Cardiac ventricle fibroblast (primary cell): Measurements from ENCODE around the gene PITPNM3. TPM values are rescaled to one million over a fixed set of nuclear protein-coding genes. Genes with fewer than 3 reads are reported as not detected.

Source experiments
- total RNA-seq: library from RNA; depleted of rRNA; stranded (reverse); fragments of >200 nt; gene quantifications from 2 replicates; pipeline ENCODE4 v1.2.3, GENCODE V29; 2015

PITPNM3 gene
- total RNA-seq: 0.62 and 1.2 TPM in 2 replicates

GRCh38 chr17:6556121-6557039, at the start of gene PITPNM3:
Gene PITPNM3 (minus strand): TSS chr17:6556555. CDS start chr17:6556406, 149 bp downstream.

GRCh38 chr17:6443692-6444570, 112.4 kb downstream of the PITPNM3 start, which contains the start of gene PIMREG:
Gene PIMREG (plus strand): TSS chr17:6444455. CDS start chr17:6445111, 656 bp downstream.

GRCh38 chr17:6435051-6435450, 121.3 kb downstream of the PITPNM3 start, which contains the start of gene AIPL1:
Gene AIPL1 (minus strand): TSS chr17:6435121. CDS start chr17:6435104, 17 bp downstream.

Other genes starting within 250 kb of the PITPNM3 start
- not detected in 2 replicates for gene AIPL1, start 121.4 kb downstream of the PITPNM3 start, total RNA-seq
- gene PIMREG, start 112.1 kb downstream of the PITPNM3 start, total RNA-seq: 4.3 and 6.6 TPM in 2 replicates
- 8.0 and 10.5 TPM in 2 replicates for gene KIAA0753, start 84.2 kb upstream of the PITPNM3 start, total RNA-seq
- gene TXNDC17, start 84.5 kb upstream of the PITPNM3 start, total RNA-seq: 172 and 183 TPM in 2 replicates
- gene MED31, start 95.0 kb upstream of the PITPNM3 start, total RNA-seq: 5.1 and 10.7 TPM in 2 replicates
- 0.54 and 0.94 TPM in 2 replicates for gene C17orf100, start 95.2 kb upstream of the PITPNM3 start, total RNA-seq
- not detected in 2 replicates for gene SLC13A5, start 156.8 kb upstream of the PITPNM3 start, total RNA-seq
- gene XAF1, start 199.5 kb upstream of the PITPNM3 start, total RNA-seq: 11.1 and 14.4 TPM in 2 replicates
- gene FBXO39, start 219.7 kb upstream of the PITPNM3 start, total RNA-seq: 0.31 and 0.39 TPM in 2 replicates